ENCODE data around the gene SEMA6A. TPM values are rescaled to one million over a fixed set of nuclear protein-coding genes. Genes with fewer than 3 reads are reported as not detected.

The SEMA6A gene
- total RNA-seq, 2 donors from 2014 or later, result 79.6 to 328 TPM

- H3K4me1 Mint-ChIP-seq, result peaks cover 78% of the 10 kb centered on the region
- H3K9ac ChIP-seq (ENCODE audit: extremely low read depth, low read length, poor library complexity, severe bottlenecking), result no peak overlapping the region
- peaks cover 22% of the 10 kb centered on the region for H3K4me1 ChIP-seq (ENCODE audit: control insufficient read depth, insufficient read depth, low read length)
- no peaks in the 10 kb centered on the region for H3K27me3 Mint-ChIP-seq (ENCODE audit: insufficient read depth)
- H3K27me3 ChIP-seq (ENCODE audit: control insufficient read depth, insufficient read depth, low read length, poor library complexity, severe bottlenecking), result no peaks in the 10 kb centered on the region
- no peak for TF ChIP-seq CTCF (conservative IDR thresholded peaks at IDR 0.05)
- H3K27ac ChIP-seq (ENCODE audit: low read depth, low read length), result no peak overlapping the region
- no peaks in the 10 kb centered on the region for H3K36me3 Mint-ChIP-seq (ENCODE audit: low read depth)
- no peak overlapping the region for H3K4me3 ChIP-seq (ENCODE audit: low read length)
- H3K9me3 ChIP-seq (ENCODE audit: control insufficient read depth, low read length), result no peaks in the 10 kb centered on the region
- no peaks in the 10 kb centered on the region for H3K9me3 Mint-ChIP-seq
- H3K27ac Mint-ChIP-seq, result no peak overlapping the region
- no peak overlapping the region for H3K4me3 Mint-ChIP-seq
- no peaks in the 10 kb centered on the region for H3K36me3 ChIP-seq (ENCODE audit: control insufficient read depth, insufficient read depth, low read length)
- WGBS, 2 experiments (ENCODE audit: insufficient coverage in 1 of 2, insufficient read length in 1 of 2), result 66 to 90% methylated on average over 3 to 5 of the region's 6 CpGs
- peak; percentile 62 for DNase-seq
Observed at GRCh38 chr5:116438979-116439554, 135.6 kb downstream of the SEMA6A start.

GRCh38 chr5:116437922-116438578 lies 136.6 kb downstream of the SEMA6A start:
- no peak for TF ChIP-seq CTCF (conservative IDR thresholded peaks at IDR 0.05)
- H3K4me3 Mint-ChIP-seq, result no peak overlapping the region
- peaks cover 69% of the 10 kb centered on the region for H3K4me1 Mint-ChIP-seq
- no peaks in the 10 kb centered on the region for H3K36me3 Mint-ChIP-seq (ENCODE audit: low read depth)
- H3K27ac Mint-ChIP-seq, result peak overlapping the region; percentile 83
- H3K4me1 ChIP-seq (ENCODE audit: control insufficient read depth, insufficient read depth, low read length), result peaks cover 22% of the 10 kb centered on the region
- H3K9ac ChIP-seq (ENCODE audit: extremely low read depth, low read length, poor library complexity, severe bottlenecking), result no peak overlapping the region
- H3K36me3 ChIP-seq (ENCODE audit: control insufficient read depth, insufficient read depth, low read length), result no peaks in the 10 kb centered on the region
- H3K27ac ChIP-seq (ENCODE audit: low read depth, low read length), result no peak overlapping the region
- H3K9me3 ChIP-seq (ENCODE audit: control insufficient read depth, low read length), result no peaks in the 10 kb centered on the region
- no peaks in the 10 kb centered on the region for H3K9me3 Mint-ChIP-seq
- no peak for DNase-seq
- H3K27me3 Mint-ChIP-seq (ENCODE audit: insufficient read depth), result no peaks in the 10 kb centered on the region
- peak overlapping the region; percentile 19 for H3K4me3 ChIP-seq (ENCODE audit: low read length)
- no peaks in the 10 kb centered on the region for H3K27me3 ChIP-seq (ENCODE audit: control insufficient read depth, insufficient read depth, low read length, poor library complexity, severe bottlenecking)

- DNase-seq, result peak; percentile 51
- Mint-ChIP-seq H3K4me3 (no peak overlapping the region), H3K4me1 (peaks cover 63% of the 10 kb centered on the region), H3K36me3 (ENCODE audit: low read depth) (no peaks in the 10 kb centered on the region), H3K27me3 (ENCODE audit: insufficient read depth) (no peaks in the 10 kb centered on the region), H3K9me3 (no peaks in the 10 kb centered on the region), H3K27ac (peak overlapping the region; percentile 83)
- WGBS, 2 experiments (ENCODE audit: insufficient coverage in 1 of 2, insufficient read length in 1 of 2), result 88% methylated on average over 6 of the region's 6 CpGs; no CpG with 5 or more reads in 1 of the 2 experiments
- TF ChIP-seq CTCF (conservative IDR thresholded peaks at IDR 0.05), result no peak
- no peaks in the 10 kb centered on the region for H3K9me3 ChIP-seq (ENCODE audit: control insufficient read depth, low read length)
- H3K27ac ChIP-seq (ENCODE audit: low read depth, low read length), result no peak overlapping the region
- H3K36me3 ChIP-seq (ENCODE audit: control insufficient read depth, insufficient read depth, low read length), result no peaks in the 10 kb centered on the region
- H3K9ac ChIP-seq (ENCODE audit: extremely low read depth, low read length, poor library complexity, severe bottlenecking), result no peak overlapping the region
- H3K4me3 ChIP-seq (ENCODE audit: low read length), result no peak overlapping the region
- H3K27me3 ChIP-seq (ENCODE audit: control insufficient read depth, insufficient read depth, low read length, poor library complexity, severe bottlenecking), result no peaks in the 10 kb centered on the region
- H3K4me1 ChIP-seq (ENCODE audit: control insufficient read depth, insufficient read depth, low read length), result peaks cover 22% of the 10 kb centered on the region
Observed at GRCh38 chr5:116437351-116437705, 137.3 kb downstream of the SEMA6A start.
